ENCODE data around the gene CLEC1B.

CLEC1B gene

DNA sequence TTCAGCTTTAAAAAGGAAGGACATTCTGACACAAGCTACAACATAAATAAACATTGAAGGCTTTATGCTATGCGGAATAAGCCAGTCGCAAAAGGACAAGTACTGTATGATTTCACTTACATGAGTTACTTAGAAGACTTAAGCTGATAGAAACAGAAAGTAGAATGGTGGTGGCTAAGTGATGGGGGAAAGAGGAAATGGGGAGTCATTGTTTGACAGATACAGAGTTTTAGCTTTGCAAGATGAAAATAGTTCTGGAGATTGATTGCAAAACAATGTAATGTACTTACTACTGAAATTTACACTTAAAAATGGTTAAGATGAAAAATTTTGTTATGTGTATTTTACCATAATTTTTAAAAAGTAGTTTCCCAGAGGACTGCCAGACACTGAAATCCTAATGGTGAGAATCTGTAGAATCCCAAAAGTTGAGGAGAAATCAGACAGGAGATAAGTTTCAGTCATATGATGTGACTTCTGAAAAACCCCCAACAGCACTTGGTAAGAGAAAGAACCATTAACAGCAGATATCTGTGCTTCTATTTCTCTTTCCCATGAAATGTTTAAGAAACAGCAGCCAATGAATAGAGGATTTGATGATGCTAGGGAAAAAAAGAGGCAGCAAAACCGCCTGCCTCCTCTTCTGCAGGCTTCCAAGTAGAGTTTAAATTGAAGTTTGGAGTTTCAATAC lies 50.2 kb downstream of the CLEC1B start (continued):
- TF ChIP-seq, protein P1, sequence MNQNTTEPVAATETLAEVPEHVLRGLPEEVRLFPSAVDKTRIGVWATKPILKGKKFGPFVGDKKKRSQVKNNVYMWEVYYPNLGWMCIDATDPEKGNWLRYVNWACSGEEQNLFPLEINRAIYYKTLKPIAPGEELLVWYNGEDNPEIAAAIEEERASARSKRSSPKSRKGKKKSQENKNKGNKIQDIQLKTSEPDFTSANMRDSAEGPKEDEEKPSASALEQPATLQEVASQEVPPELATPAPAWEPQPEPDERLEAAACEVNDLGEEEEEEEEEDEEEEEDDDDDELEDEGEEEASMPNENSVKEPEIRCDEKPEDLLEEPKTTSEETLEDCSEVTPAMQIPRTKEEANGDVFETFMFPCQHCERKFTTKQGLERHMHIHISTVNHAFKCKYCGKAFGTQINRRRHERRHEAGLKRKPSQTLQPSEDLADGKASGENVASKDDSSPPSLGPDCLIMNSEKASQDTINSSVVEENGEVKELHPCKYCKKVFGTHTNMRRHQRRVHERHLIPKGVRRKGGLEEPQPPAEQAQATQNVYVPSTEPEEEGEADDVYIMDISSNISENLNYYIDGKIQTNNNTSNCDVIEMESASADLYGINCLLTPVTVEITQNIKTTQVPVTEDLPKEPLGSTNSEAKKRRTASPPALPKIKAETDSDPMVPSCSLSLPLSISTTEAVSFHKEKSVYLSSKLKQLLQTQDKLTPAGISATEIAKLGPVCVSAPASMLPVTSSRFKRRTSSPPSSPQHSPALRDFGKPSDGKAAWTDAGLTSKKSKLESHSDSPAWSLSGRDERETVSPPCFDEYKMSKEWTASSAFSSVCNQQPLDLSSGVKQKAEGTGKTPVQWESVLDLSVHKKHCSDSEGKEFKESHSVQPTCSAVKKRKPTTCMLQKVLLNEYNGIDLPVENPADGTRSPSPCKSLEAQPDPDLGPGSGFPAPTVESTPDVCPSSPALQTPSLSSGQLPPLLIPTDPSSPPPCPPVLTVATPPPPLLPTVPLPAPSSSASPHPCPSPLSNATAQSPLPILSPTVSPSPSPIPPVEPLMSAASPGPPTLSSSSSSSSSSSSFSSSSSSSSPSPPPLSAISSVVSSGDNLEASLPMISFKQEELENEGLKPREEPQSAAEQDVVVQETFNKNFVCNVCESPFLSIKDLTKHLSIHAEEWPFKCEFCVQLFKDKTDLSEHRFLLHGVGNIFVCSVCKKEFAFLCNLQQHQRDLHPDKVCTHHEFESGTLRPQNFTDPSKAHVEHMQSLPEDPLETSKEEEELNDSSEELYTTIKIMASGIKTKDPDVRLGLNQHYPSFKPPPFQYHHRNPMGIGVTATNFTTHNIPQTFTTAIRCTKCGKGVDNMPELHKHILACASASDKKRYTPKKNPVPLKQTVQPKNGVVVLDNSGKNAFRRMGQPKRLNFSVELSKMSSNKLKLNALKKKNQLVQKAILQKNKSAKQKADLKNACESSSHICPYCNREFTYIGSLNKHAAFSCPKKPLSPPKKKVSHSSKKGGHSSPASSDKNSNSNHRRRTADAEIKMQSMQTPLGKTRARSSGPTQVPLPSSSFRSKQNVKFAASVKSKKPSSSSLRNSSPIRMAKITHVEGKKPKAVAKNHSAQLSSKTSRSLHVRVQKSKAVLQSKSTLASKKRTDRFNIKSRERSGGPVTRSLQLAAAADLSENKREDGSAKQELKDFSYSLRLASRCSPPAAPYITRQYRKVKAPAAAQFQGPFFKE (tag by site-specific recombination; IDR thresholded peaks at IDR 0.05; ENCODE audit: borderline replicate concordance) = no peak
- TF ChIP-seq ZNF76 (tag by site-specific recombination; IDR thresholded peaks at IDR 0.05; ENCODE audit: borderline replicate concordance, low read depth) = no peak
- TF ChIP-seq SP2 (tag by site-specific recombination; IDR thresholded peaks at IDR 0.05) = no peak
- TF ChIP-seq ZNF133 (tag by site-specific recombination; IDR thresholded peaks at IDR 0.05) = no peak
- no peak for TF ChIP-seq ZNF174 (tag by site-specific recombination; IDR thresholded peaks at IDR 0.05)
- no peak for TF ChIP-seq ZNF768 (tag by site-specific recombination; IDR thresholded peaks at IDR 0.05)

DNA sequence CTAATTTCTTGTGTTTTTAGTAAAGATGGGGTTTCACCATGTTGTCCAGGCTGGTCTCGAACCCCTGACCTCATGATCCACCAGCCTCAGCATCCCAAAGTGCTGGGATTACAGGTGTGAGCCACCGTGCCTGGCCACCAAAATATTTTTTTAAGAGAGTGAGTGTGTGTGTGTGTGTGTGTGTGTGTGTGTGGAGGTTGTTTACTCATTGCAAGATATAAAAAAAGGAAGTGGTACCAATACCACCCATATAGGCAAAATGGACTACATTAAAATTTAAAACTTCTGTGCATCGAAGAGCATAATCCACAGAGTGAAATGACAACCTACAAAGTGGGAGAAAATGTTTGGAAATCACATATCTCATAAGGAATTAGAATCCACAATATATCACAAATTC lies 51.2 kb downstream of the CLEC1B start:
- no peak overlapping the region for H3K4me3 ChIP-seq (ENCODE audit: low read depth, low read length)
- H3K4me1 ChIP-seq (ENCODE audit: control insufficient read depth, insufficient read depth, low read length) = no peaks in the 10 kb centered on the region; the same call in 1 of the 2 replicates
- no peaks in the 10 kb centered on the region for H3K9me3 ChIP-seq (ENCODE audit: control insufficient read depth, insufficient read depth, low read depth, low read length)
- H3K27ac ChIP-seq (ENCODE audit: extremely low read depth, low read depth, low read length) = no peak overlapping the region
- ChIA-PET CTCF (no interaction called here), POLR2A (no interaction called here)
- H3K36me3 ChIP-seq (ENCODE audit: control insufficient read depth in 2 of 2, insufficient read depth in 1 of 2, low read length in 2 of 2) = no peaks in the 10 kb centered on the region
- TF ChIP-seq, protein P2, sequence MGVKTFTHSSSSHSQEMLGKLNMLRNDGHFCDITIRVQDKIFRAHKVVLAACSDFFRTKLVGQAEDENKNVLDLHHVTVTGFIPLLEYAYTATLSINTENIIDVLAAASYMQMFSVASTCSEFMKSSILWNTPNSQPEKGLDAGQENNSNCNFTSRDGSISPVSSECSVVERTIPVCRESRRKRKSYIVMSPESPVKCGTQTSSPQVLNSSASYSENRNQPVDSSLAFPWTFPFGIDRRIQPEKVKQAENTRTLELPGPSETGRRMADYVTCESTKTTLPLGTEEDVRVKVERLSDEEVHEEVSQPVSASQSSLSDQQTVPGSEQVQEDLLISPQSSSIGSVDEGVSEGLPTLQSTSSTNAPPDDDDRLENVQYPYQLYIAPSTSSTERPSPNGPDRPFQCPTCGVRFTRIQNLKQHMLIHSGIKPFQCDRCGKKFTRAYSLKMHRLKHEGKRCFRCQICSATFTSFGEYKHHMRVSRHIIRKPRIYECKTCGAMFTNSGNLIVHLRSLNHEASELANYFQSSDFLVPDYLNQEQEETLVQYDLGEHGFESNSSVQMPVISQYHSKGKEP (tag by site-specific recombination; IDR thresholded peaks at IDR 0.05) = no peak
- TF ChIP-seq ZNF426 (tag by site-specific recombination; IDR thresholded peaks at IDR 0.05) (no peak), ZNF433 (tag by site-specific recombination; IDR thresholded peaks at IDR 0.05; ENCODE audit: low read depth) (no peak), ZXDB (tag by site-specific recombination; IDR thresholded peaks at IDR 0.05) (no peak), MEIS1 (CRISPR knock-in tag; IDR thresholded peaks at IDR 0.05; ENCODE audit: borderline replicate concordance) (no peak), ZBTB1 (tag by site-specific recombination; IDR thresholded peaks at IDR 0.05) (no peak), ZNF48 (tag by site-specific recombination; IDR thresholded peaks at IDR 0.05) (no peak), ZNF654 (tag by site-specific recombination; IDR thresholded peaks at IDR 0.05; ENCODE audit: low read depth) (no peak), ZNF837 (tag by site-specific recombination; IDR thresholded peaks at IDR 0.05) (no peak)
- TF ChIP-seq, protein P3, sequence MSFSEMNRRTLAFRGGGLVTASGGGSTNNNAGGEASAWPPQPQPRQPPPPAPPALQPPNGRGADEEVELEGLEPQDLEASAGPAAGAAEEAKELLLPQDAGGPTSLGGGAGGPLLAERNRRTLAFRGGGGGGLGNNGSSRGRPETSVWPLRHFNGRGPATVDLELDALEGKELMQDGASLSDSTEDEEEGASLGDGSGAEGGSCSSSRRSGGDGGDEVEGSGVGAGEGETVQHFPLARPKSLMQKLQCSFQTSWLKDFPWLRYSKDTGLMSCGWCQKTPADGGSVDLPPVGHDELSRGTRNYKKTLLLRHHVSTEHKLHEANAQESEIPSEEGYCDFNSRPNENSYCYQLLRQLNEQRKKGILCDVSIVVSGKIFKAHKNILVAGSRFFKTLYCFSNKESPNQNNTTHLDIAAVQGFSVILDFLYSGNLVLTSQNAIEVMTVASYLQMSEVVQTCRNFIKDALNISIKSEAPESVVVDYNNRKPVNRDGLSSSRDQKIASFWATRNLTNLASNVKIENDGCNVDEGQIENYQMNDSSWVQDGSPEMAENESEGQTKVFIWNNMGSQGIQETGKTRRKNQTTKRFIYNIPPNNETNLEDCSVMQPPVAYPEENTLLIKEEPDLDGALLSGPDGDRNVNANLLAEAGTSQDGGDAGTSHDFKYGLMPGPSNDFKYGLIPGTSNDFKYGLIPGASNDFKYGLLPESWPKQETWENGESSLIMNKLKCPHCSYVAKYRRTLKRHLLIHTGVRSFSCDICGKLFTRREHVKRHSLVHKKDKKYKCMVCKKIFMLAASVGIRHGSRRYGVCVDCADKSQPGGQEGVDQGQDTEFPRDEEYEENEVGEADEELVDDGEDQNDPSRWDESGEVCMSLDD (tag by site-specific recombination; IDR thresholded peaks at IDR 0.05) = no peak
- TF ChIP-seq, protein P4, sequence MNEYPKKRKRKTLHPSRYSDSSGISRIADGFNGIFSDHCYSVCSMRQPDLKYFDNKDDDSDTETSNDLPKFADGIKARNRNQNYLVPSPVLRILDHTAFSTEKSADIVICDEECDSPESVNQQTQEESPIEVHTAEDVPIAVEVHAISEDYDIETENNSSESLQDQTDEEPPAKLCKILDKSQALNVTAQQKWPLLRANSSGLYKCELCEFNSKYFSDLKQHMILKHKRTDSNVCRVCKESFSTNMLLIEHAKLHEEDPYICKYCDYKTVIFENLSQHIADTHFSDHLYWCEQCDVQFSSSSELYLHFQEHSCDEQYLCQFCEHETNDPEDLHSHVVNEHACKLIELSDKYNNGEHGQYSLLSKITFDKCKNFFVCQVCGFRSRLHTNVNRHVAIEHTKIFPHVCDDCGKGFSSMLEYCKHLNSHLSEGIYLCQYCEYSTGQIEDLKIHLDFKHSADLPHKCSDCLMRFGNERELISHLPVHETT (tag by site-specific recombination; IDR thresholded peaks at IDR 0.05) = no peak
- TF ChIP-seq, protein P5, sequence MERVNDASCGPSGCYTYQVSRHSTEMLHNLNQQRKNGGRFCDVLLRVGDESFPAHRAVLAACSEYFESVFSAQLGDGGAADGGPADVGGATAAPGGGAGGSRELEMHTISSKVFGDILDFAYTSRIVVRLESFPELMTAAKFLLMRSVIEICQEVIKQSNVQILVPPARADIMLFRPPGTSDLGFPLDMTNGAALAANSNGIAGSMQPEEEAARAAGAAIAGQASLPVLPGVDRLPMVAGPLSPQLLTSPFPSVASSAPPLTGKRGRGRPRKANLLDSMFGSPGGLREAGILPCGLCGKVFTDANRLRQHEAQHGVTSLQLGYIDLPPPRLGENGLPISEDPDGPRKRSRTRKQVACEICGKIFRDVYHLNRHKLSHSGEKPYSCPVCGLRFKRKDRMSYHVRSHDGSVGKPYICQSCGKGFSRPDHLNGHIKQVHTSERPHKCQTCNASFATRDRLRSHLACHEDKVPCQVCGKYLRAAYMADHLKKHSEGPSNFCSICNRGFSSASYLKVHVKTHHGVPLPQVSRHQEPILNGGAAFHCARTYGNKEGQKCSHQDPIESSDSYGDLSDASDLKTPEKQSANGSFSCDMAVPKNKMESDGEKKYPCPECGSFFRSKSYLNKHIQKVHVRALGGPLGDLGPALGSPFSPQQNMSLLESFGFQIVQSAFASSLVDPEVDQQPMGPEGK (tag by site-specific recombination; IDR thresholded peaks at IDR 0.05) = no peak

All from HEK293 (cell line).